Stimulated activated CD8-positive, alpha-beta memory T cell treated with anti-CD3 and anti-CD28 coated beads, Interleukin-7, amount 100 ng/mL, for 48 hours (primary cell): ENCODE results near the gene DHCR7.

Experiments used
- DNase-seq, 2 donors: peaks; one replicate each; pipeline ENCODE4 v3.0.0-alpha.2; 2020; ENCODE audit warnings: low read depth in 1 of 2; ENCODE audit errors: extremely low read depth in 1 of 2

DHCR7 gene

GRCh38 chr11:71421392-71421950 is 26.7 kb downstream of the DHCR7 start:
- DNase-seq: no peak

GRCh38 chr11:71420455-71421241 is 27.5 kb downstream of the DHCR7 start:
- DNase-seq: no peak

- no peak for DNase-seq
Measured at GRCh38 chr11:71418643-71419042, 29.6 kb downstream of the DHCR7 start.

- DNase-seq: no peak
Measured at GRCh38 chr11:71414645-71415044, 33.5 kb downstream of the DHCR7 start.

DNA sequence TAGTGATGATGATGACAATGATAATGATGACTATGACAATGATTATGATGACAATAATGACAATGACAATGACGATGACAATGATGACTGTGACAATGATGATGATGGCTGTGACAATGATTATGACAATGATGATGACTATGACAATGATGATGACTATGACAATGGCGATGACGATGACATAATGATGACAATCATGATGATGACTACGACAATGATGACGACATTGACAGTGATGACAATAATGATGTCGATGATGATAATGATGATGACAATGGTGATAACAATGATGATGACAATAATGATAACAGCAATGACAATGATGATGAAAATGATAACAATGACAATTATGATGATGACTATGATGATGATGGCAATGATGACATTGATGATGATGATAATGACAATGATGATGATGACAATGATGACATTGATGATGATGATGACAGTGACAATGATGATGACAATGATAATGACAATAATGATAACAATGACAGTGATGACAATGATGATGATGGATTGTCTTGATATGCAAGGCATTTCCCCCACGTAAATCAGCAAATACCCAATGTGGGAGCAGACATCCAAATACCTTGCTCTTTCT is 37.7 kb downstream of the DHCR7 start:
- no peak for DNase-seq

DNA sequence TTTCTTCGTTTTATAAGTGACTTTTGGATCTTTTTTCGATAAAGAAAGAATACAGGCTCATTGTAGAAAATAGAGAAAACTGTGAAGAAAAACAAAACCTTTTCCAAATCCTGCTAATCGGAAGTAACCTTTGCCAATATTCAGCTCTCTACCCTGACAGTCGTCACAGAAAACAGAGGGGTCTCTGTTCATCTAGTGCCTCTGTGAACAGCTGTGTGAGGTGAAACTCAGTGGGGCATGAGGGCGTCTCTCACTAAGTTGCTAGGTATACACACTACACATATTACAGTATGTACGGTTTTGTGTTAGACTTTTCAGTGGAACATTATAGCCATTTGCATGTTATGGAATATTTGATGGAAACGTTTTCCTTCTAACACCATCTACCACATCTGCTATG is 39.4 kb downstream of the DHCR7 start:
- no peak for DNase-seq

- no peak for DNase-seq
Measured at GRCh38 chr11:71407356-71407755, 40.8 kb downstream of the DHCR7 start.

DNA sequence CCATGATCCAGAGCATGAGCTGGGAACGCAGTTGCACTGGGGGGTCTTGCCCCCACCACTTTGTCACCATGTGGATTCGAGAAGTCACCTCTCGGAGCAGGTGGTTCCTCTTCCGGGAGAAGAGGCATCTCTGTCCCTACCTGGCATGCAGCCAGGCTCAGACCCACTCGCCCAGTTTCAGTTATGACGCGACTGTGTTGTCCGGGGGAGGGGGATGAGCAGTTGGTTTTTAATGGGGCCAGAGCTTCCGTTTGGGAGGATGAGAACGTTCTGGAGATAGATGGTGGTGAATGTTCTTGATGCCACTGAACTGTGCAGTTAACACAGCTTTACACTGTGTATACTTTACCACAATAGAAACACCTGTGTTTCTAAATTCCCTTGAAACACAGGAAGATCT is 41.5 kb downstream of the DHCR7 start:
- DNase-seq: no peak

GRCh38 chr11:71404209-71404608 is 44.0 kb downstream of the DHCR7 start:
- DNase-seq: no peak

DNA sequence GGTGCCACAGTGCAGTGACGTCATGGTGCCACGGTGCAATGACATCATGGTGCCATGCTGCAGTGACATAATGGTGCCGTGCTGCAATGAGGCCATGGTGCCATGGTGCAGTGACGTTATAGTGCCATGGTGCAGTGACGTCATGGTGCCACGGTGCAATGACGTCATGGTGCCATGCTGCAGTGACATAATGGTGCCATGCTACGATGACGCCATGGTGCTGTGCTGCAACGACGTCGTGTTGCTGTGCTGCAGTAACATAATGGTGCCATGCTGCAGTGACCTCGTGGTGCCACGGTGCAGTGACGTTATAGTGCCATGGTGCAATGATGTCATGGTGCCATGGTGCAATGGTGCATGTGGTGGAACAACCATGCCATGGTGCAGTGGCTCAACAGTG is 45.3 kb downstream of the DHCR7 start:
- no peak for DNase-seq

GRCh38 chr11:71400216-71400615 is 48.0 kb downstream of the DHCR7 start:
- DNase-seq: no peak

- DNase-seq: no peak
Measured at GRCh38 chr11:71399341-71399740, 48.9 kb downstream of the DHCR7 start.

- no peak for DNase-seq
Measured at GRCh38 chr11:71397961-71398360, 50.2 kb downstream of the DHCR7 start.

DNA sequence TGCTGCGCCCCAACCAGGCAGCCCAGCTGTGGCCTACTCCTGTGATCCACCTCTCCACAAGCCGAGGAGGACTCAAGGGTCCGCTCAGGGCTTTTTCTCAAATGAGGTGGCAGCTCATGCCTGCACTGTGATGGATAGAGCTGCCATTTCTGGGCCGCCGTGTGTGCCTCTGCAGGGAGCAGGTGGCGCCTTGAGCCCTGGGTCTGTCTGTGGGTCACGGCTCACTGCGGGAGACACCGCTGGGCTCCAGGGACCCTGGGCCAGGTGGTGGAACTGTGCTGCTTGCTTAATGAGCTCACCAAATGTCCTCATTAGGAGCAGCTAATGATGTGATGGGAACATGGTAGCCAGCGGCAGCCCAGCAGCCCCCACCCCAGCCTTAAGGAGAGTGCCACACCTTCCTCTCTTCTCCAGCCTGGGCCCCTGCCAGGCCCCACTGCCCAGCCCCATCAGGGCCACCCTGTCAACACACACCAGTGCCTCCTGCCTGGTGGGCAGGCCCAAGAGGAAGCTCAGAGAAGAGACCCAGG is 50.8 kb downstream of the DHCR7 start:
- no peak for DNase-seq

DNA sequence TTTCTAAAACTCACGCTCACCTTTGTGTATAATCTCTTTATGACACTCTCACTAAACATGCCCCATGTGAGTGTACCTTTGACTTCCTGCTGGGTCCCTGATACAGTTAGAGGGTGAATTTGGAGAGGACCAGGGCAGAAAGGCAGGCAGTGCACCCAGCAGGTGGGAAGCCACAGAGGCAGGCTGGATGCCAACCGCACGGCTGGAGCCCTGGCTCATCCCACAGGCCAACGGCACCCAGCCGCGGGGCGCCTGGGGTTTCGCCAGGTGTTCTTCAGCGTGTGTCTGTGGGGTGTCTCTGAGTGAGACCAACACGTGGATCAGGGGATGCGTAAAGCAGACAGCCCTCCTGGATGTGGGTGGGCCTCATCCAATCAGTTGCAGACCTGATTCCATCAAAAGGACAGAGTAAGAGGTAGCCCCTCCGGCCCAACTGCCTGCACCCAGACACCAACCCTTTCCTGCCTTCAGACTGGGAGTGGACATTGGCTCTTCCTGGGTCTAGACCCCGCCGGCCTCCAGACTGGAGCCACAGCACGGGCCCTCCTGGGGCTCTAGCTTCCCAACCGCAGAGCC is 51.6 kb downstream of the DHCR7 start:
- no peak for DNase-seq

DNA sequence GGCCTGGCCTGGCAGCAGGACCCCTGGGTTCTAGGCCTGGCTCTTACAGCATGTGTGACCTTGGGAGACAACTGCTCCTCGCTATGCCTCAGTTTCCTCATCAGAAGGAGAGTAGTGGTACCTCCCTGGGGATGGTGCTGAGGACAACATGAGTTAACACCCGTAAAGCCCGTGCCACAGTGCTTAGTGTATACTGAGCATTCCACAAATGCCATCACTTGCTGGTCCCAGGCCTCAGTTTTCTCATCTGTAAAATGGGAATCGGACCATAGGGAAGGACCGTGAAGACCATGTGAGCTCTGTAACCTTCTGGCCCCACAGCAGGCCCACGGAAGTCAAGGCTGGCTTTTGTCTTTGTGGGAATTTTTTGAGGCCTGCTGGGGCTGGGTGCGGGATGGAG is 52.4 kb downstream of the DHCR7 start:
- no peak for DNase-seq

DNA sequence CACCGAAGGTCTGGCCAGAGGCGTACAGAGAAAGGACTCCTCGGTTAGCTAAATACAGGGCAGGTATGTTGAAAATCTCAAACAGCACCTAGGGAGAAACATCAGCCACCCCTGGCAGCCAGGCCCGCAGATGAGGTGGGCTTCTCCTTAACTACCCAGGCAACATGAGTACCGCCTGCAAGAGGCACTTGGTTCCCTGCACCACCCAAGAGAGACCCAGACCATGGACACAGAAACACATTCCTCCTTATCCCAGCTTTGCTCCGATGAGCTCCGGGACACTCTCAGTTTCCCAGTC is 53.0 kb downstream of the DHCR7 start:
- DNase-seq: no peak

GRCh38 chr11:71393283-71393682 is 54.9 kb downstream of the DHCR7 start:
- no peak for DNase-seq

DNA sequence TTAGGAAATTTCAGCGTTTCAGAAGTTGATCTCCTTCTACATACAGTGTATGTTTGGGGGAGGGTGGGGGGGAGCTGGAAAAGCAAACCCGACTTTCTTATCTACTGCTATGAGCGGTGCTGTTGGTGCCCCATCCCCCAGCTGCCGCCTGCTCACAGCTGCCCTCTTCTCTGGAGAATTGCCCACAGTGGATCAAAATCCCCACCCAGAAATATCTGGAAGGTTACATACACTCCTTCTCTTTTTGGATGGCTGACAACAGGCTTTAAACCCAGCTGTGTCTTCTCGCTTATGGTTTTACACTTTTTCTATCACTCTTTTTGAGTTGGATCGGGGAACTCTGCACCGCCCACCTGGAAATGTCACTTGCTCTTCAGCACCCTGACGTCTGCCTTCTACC is 56.4 kb downstream of the DHCR7 start:
- no peak for DNase-seq

DNA sequence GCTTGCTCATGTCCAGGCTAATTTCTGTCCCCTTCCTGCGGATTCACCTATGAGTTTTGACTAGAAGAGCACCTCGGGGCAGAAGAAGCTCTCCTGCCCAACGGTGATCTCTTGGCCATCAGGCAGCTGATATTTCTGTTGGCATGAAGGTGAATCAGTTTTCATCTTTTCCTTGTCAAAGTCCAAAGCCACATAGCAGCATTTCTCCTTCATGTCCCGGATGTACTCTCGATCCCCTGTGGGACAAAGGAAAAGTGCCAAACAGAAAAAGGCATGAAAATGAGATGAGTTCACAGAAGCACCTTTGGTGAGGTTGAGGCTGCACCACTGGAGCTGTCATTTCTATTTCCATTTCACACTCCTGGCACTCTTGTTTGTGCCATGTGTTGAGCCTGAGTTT is 56.8 kb downstream of the DHCR7 start:
- no peak for DNase-seq

DNA sequence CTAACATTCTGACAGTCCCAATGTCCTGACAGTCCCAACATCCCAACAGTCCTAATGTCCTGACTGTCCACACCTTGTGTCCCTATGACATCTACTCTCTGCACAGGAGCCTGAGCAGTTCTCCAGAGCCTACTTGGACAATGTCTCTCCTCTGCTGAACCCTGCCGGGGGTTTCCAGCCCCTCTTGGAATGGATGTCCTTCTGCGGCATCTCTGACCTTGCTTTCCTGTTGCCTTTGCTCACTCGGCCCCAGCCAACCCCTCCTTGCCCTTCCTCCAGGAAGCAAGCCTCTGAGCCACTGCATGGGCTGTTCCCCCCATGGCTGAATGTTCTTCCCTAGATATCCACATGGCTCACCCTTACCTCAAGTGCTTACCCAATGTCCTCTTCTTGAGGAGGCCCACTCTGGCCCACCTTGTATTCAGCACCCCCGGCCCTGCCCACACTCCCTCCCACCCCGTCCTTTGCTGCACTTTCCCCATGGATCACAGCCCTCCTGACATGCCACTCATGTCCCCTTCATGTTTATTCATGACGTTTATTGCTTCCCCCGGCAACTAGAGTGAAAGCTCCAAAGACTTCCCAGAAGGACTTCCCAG is 59.5 kb downstream of the DHCR7 start:
- no peak for DNase-seq
